T-helper 17 cell (primary cell): ENCODE data around the gene SRC. TPM values are rescaled to one million over a fixed set of nuclear protein-coding genes. Genes with fewer than 3 reads are reported as not detected.

ENCODE experiments used
- ATAC-seq: fragments of 150-1000 bp; cut with Tn5 transposase; 2 replicates; pipeline ENCODE4 v1.10.0; 2021; ENCODE audit warnings: mild to moderate bottlenecking, moderate library complexity
- DNase-seq, 3 donors: peaks; one replicate each; pipeline versions ENCODE4 v3.0.0 to v3.0.0-alpha.2; 2020 to 2021
- H3K9me3 ChIP-seq: one replicate; pipeline ENCODE4 v1.7.0; 2013; ENCODE audit warnings: low read length, mild to moderate bottlenecking; ENCODE audit not compliant: control insufficient read depth, poor library complexity, severe bottlenecking
- H3K27ac Mint-ChIP-seq: one replicate; pipeline ENCODE4 v1.8.0; 2022; ENCODE audit warnings: mild to moderate bottlenecking, moderate library complexity, mixed read lengths
- H3K27me3 Mint-ChIP-seq: one replicate; pipeline ENCODE4 v1.8.0; 2022; ENCODE audit warnings: mixed read lengths
- H3K36me3 Mint-ChIP-seq: one replicate; pipeline ENCODE4 v1.8.0; 2022; ENCODE audit warnings: low read depth, mixed read lengths
- H3K4me1 Mint-ChIP-seq: one replicate; pipeline ENCODE4 v1.8.0; 2022; ENCODE audit warnings: mild to moderate bottlenecking, mixed read lengths
- H3K4me3 Mint-ChIP-seq: one replicate; pipeline ENCODE4 v1.8.0; 2022; ENCODE audit warnings: mild to moderate bottlenecking, moderate library complexity, mixed read lengths
- total RNA-seq, 4 donors: library from RNA in 2 of 4; stranded (reverse) in 2 of 4; gene quantifications; one replicate each; pipeline ENCODE4 v1.2.3 and lab custom pipeline; 2022 to 2026

SRC gene
- total RNA-seq, 2 donors from 2014 or later = 6.2 to 22.8 TPM

GRCh38 chr20:37452236-37452635 lies 106.3 kb downstream of the SRC start:
- H3K9me3 ChIP-seq = peaks cover 12% of the 10 kb centered on the region
- no peak overlapping the region for H3K4me3 Mint-ChIP-seq
- H3K4me1 Mint-ChIP-seq = no peaks in the 10 kb centered on the region
- H3K27me3 Mint-ChIP-seq = no peaks in the 10 kb centered on the region
- ATAC-seq (no peak), DNase-seq (no peak)
- peaks cover 3% of the 10 kb centered on the region for H3K36me3 Mint-ChIP-seq
- H3K27ac Mint-ChIP-seq = no peak overlapping the region

GRCh38 chr20:37453288-37453687 lies 107.3 kb downstream of the SRC start:
- Mint-ChIP-seq H3K4me3 (no peak overlapping the region), H3K27ac (no peak overlapping the region), H3K27me3 (no peaks in the 10 kb centered on the region), H3K4me1 (no peaks in the 10 kb centered on the region), H3K36me3 (peaks cover 3% of the 10 kb centered on the region)
- peaks cover 12% of the 10 kb centered on the region for H3K9me3 ChIP-seq
- DNase-seq (no peak), ATAC-seq (no peak)

GRCh38 chr20:37453836-37454235 lies 107.9 kb downstream of the SRC start:
- H3K4me3 Mint-ChIP-seq = no peak overlapping the region
- peaks cover 3% of the 10 kb centered on the region for H3K36me3 Mint-ChIP-seq
- H3K9me3 ChIP-seq = peaks cover 12% of the 10 kb centered on the region
- H3K27ac Mint-ChIP-seq = no peak overlapping the region
- no peak for ATAC-seq
- no peaks in the 10 kb centered on the region for H3K4me1 Mint-ChIP-seq
- H3K27me3 Mint-ChIP-seq = no peaks in the 10 kb centered on the region
- DNase-seq = no peak

- Mint-ChIP-seq H3K4me1 (no peaks in the 10 kb centered on the region), H3K27ac (no peak overlapping the region), H3K36me3 (peaks cover 3% of the 10 kb centered on the region), H3K27me3 (no peaks in the 10 kb centered on the region), H3K4me3 (no peak overlapping the region)
- DNase-seq (no peak), ATAC-seq (no peak)
- peaks cover 12% of the 10 kb centered on the region for H3K9me3 ChIP-seq
Measured at GRCh38 chr20:37454636-37455385, 108.9 kb downstream of the SRC start.

Other genes with a start within 250 kb of the SRC start
- gene RPN2, start 166.8 kb upstream of the SRC start, total RNA-seq = 100 to 1,000 TPM; 107 to 120 TPM
- gene MROH8, start 166.6 kb upstream of the SRC start, total RNA-seq = 1 to 10 TPM; 1.1 to 2.0 TPM
- not detected for gene GHRH, start 84.3 kb upstream of the SRC start, total RNA-seq
- 1 to 10 TPM; 3.6 to 4.9 TPM for gene MANBAL, start 56.5 kb upstream of the SRC start, total RNA-seq
- gene NNAT, start 175.1 kb downstream of the SRC start, total RNA-seq = not detected
- gene BLCAP, start 181.7 kb downstream of the SRC start, total RNA-seq = 10 to 100 TPM; 56.9 to 65.0 TPM